Measurements from ENCODE around the gene KLHL36. TPM values are rescaled to one million over a fixed set of nuclear protein-coding genes. Genes with fewer than 3 reads are reported as not detected.

The KLHL36 gene
- total RNA-seq, 1 experiment from 2014 or later, result 79.0 TPM

DNA sequence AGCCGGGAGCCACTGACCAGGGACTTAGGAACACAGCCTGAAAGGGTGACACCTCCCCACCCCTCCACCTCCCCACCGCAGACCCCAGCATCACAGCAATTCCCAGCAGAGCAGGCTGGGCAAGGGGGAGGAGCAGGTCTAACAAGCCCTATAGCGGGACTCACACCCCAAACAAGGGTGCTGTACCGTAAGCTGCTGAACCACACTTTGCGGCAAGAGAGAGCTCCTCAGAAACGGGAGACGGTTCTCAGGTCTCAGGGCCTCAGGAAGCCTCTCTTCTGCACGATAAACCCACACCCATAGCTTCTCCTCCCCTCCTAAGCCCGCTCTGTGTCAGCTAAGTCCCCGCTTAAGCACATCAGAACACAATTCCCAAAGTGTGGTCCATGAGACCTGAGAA, 18.7 kb upstream of the KLHL36 start:
- Histone ChIP-seq H3K27ac (ENCODE audit: low read depth, low read length) (no peak overlapping the region), H3K9me2 (ENCODE audit: insufficient read depth) (no peaks in the 10 kb centered on the region), H3K9ac (ENCODE audit: low read length) (no peak overlapping the region), H3K4me1 (ENCODE audit: control insufficient read depth in 1 of 2, insufficient read depth in 2 of 2, low read length in 2 of 2) (no peaks in the 10 kb centered on the region), H3K79me2 (ENCODE audit: insufficient read depth, low read length) (no peaks in the 10 kb centered on the region), H3K36me3 (ENCODE audit: control insufficient read depth in 1 of 2, insufficient read depth in 2 of 2, low read length in 2 of 2) (no peaks in the 10 kb centered on the region), H3K27me3 (ENCODE audit: insufficient read depth, low read length) (no peaks in the 10 kb centered on the region), H3K9me3 (ENCODE audit: control insufficient read depth in 1 of 2, insufficient read depth in 1 of 2, low read depth in 1 of 2, low read length in 2 of 2) (no peaks in the 10 kb centered on the region), H3K4me2 (ENCODE audit: low read length) (no peak overlapping the region), H2AFZ (ENCODE audit: low read depth, low read length, poor library complexity, severe bottlenecking) (no peak overlapping the region), H4K20me1 (ENCODE audit: insufficient read depth) (no peaks in the 10 kb centered on the region), H3K4me3 (replicated peaks in 1 of 2; ENCODE audit: low read depth in 1 of 2, low read length in 2 of 2) (no peak overlapping the region)
- no peak for DNase-seq (ENCODE audit: low read depth, low spot score)
- intact Hi-C loops (cut with micrococcal nuclease), result no loop called here
- ChIA-PET CTCF (no interaction called here), POLR2A (no interaction called here), RAD21 (ENCODE audit: low non-redundant PET in 1 of 2, low total read pairs in 2 of 2, uncharacterized antibody in 2 of 2, unreplicated experiment in 2 of 2) (no interaction called here)
- no peak for ATAC-seq
- no TSS peak for BruUV-seq (replicated peaks)
- TF ChIP-seq ELF1 (IDR thresholded peaks at IDR 0.05; ENCODE audit: borderline replicate concordance, low read depth) (no peak), EZH2 (IDR thresholded peaks at IDR 0.05) (no peak), ZNF274 (IDR thresholded peaks at IDR 0.05; ENCODE audit: low read depth, low read length) (no peak), SP1 (IDR thresholded peaks at IDR 0.05; ENCODE audit: low read depth) (no peak), CEBPB (IDR thresholded peaks at IDR 0.05; ENCODE audit: low read depth) (no peak), EZH2phosphoT487 (IDR thresholded peaks at IDR 0.05; ENCODE audit: borderline replicate concordance) (no peak), CTCF (IDR thresholded peaks at IDR 0.05 in 2 of 3, conservative IDR thresholded peaks at IDR 0.05 in 1 of 3; ENCODE audit: borderline replicate concordance in 1 of 3, insufficient read depth in 1 of 3, low read depth in 2 of 3, low read length in 2 of 3) (no peak), POLR2A (IDR thresholded peaks at IDR 0.05; ENCODE audit: borderline replicate concordance, extremely low read depth, insufficient read depth, insufficient read length) (no peak), TCF7L2 (IDR thresholded peaks at IDR 0.05; ENCODE audit: borderline replicate concordance, extremely low read depth, insufficient read depth, insufficient read length) (no peak), RAD21 (IDR thresholded peaks at IDR 0.05; ENCODE audit: low read depth) (no peak), JUND (IDR thresholded peaks at IDR 0.05) (no peak), POLR2AphosphoS5 (IDR thresholded peaks at IDR 0.05; ENCODE audit: low read depth, low read length) (no peak), SRF (IDR thresholded peaks at IDR 0.05; ENCODE audit: low read depth) (no peak)
- TF ChIP-seq, protein P1, sequence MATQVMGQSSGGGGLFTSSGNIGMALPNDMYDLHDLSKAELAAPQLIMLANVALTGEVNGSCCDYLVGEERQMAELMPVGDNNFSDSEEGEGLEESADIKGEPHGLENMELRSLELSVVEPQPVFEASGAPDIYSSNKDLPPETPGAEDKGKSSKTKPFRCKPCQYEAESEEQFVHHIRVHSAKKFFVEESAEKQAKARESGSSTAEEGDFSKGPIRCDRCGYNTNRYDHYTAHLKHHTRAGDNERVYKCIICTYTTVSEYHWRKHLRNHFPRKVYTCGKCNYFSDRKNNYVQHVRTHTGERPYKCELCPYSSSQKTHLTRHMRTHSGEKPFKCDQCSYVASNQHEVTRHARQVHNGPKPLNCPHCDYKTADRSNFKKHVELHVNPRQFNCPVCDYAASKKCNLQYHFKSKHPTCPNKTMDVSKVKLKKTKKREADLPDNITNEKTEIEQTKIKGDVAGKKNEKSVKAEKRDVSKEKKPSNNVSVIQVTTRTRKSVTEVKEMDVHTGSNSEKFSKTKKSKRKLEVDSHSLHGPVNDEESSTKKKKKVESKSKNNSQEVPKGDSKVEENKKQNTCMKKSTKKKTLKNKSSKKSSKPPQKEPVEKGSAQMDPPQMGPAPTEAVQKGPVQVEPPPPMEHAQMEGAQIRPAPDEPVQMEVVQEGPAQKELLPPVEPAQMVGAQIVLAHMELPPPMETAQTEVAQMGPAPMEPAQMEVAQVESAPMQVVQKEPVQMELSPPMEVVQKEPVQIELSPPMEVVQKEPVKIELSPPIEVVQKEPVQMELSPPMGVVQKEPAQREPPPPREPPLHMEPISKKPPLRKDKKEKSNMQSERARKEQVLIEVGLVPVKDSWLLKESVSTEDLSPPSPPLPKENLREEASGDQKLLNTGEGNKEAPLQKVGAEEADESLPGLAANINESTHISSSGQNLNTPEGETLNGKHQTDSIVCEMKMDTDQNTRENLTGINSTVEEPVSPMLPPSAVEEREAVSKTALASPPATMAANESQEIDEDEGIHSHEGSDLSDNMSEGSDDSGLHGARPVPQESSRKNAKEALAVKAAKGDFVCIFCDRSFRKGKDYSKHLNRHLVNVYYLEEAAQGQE (IDR thresholded peaks at IDR 0.05; ENCODE audit: low read depth), result no peak
- TF ChIP-seq, protein P2, sequence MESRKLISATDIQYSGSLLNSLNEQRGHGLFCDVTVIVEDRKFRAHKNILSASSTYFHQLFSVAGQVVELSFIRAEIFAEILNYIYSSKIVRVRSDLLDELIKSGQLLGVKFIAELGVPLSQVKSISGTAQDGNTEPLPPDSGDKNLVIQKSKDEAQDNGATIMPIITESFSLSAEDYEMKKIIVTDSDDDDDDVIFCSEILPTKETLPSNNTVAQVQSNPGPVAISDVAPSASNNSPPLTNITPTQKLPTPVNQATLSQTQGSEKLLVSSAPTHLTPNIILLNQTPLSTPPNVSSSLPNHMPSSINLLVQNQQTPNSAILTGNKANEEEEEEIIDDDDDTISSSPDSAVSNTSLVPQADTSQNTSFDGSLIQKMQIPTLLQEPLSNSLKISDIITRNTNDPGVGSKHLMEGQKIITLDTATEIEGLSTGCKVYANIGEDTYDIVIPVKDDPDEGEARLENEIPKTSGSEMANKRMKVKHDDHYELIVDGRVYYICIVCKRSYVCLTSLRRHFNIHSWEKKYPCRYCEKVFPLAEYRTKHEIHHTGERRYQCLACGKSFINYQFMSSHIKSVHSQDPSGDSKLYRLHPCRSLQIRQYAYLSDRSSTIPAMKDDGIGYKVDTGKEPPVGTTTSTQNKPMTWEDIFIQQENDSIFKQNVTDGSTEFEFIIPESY (IDR thresholded peaks at IDR 0.05; ENCODE audit: extremely low read depth, insufficient replicate concordance, low read length), result no peak
- TF ChIP-seq, protein P3, sequence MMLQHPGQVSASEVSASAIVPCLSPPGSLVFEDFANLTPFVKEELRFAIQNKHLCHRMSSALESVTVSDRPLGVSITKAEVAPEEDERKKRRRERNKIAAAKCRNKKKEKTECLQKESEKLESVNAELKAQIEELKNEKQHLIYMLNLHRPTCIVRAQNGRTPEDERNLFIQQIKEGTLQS (IDR thresholded peaks at IDR 0.05), result no peak
